ENCODE results near the gene TTN. TPM values are rescaled to one million over a fixed set of nuclear protein-coding genes. Genes with fewer than 3 reads are reported as not detected.

The TTN gene
- total and polyA plus RNA-seq, 2 donors (not counting 1 experiment from before 2014, with no cell fraction given), result 1.7 to 46.4 TPM

- Histone ChIP-seq H4K20me1 (ENCODE audit: control insufficient read depth, insufficient read depth, low read length, poor library complexity, severe bottlenecking) (no peaks in the 10 kb centered on the region), H3K4me2 (replicated peaks; ENCODE audit: low read depth, low read length, poor library complexity, severe bottlenecking) (no peak overlapping the region), H3K27ac (ENCODE audit: low read length in 2 of 2) (no peak overlapping the region), H3K4me1 (ENCODE audit: control insufficient read depth in 2 of 2, insufficient read depth in 2 of 2, low read length in 2 of 2) (no peaks in the 10 kb centered on the region), H3K79me2 (ENCODE audit: control insufficient read depth, insufficient read depth, low read length) (no peaks in the 10 kb centered on the region), H3K9ac (ENCODE audit: low read length) (no peak overlapping the region), H2AFZ (ENCODE audit: insufficient read depth, low read depth, low read length, poor library complexity, severe bottlenecking) (no peak overlapping the region), H3K9me3 (ENCODE audit: control extremely low read depth in 1 of 3, control insufficient read depth in 2 of 3, insufficient read depth in 1 of 3, low read length in 2 of 3) (no peaks in the 10 kb centered on the region), H3K36me3 (replicated peaks in 1 of 2; ENCODE audit: control extremely low read depth in 1 of 2, control insufficient read depth in 1 of 2, extremely low read depth in 1 of 2, insufficient read depth in 2 of 2, low read length in 1 of 2) (no peaks in the 10 kb centered on the region), H3K4me3 (ENCODE audit: control extremely low read depth in 1 of 5, extremely low read depth in 1 of 5, insufficient read depth in 1 of 5, low read depth in 2 of 5, low read length in 4 of 5) (no peak overlapping the region), H3K27me3 (replicated peaks in 1 of 4; ENCODE audit: control extremely low read depth in 1 of 4, control insufficient read depth in 3 of 4, insufficient read depth in 4 of 4, low read length in 3 of 4) (no peaks in the 10 kb centered on the region)
- DNase-seq, result no peak
- H3K27ac Mint-ChIP-seq, result no peak overlapping the region
- CTCF ChIA-PET, result interaction anchor here (1.4 kb wide), 1 partner anchor 9 kb away, joined by 3 read pairs; no protein-coding TSS in a partner anchor
- ATAC-seq (ENCODE audit: low read depth), result no peak
- no peaks in the 10 kb centered on the region for H3K9me3 Mint-ChIP-seq (ENCODE audit: insufficient read depth)
- WGBS (ENCODE audit: insufficient coverage), result 100% methylated on average over 1 of the region's 2 CpGs
- H3K27me3 Mint-ChIP-seq, result no peaks in the 10 kb centered on the region
- TF ChIP-seq CTCF (IDR thresholded peaks at IDR 0.05) (no peak), EZH2 (IDR thresholded peaks at IDR 0.05; ENCODE audit: borderline replicate concordance, insufficient read depth, low read depth, low read length, poor library complexity, severe bottlenecking) (no peak)
- POLR2A ChIA-PET, result no interaction called here
- no peak overlapping the region for H3K4me3 Mint-ChIP-seq
- no peaks in the 10 kb centered on the region for H3K4me1 Mint-ChIP-seq
- intact Hi-C loops (cut with micrococcal nuclease), result no loop called here
Measured at GRCh38 chr2:178811045-178811444, 3.8 kb upstream of the TTN start.

- ATAC-seq (ENCODE audit: low read depth) (no peak), DNase-seq (no peak)
- no peaks in the 10 kb centered on the region for H3K27me3 ChIP-seq (replicated peaks in 1 of 4; ENCODE audit: control extremely low read depth in 1 of 4, control insufficient read depth in 3 of 4, insufficient read depth in 4 of 4, low read length in 3 of 4)
- no peak overlapping the region for H2AFZ ChIP-seq (ENCODE audit: insufficient read depth, low read depth, low read length, poor library complexity, severe bottlenecking)
- H3K9ac ChIP-seq (ENCODE audit: low read length), result no peak overlapping the region
- intact Hi-C loops (cut with micrococcal nuclease), result no loop called here
- ChIA-PET POLR2A (no interaction called here), CTCF (interaction anchor here (1.4 kb wide), 1 partner anchor 10 kb away, joined by 3 read pairs; no protein-coding TSS in a partner anchor)
- H3K4me2 ChIP-seq (replicated peaks; ENCODE audit: low read depth, low read length, poor library complexity, severe bottlenecking), result no peak overlapping the region
- H3K9me3 ChIP-seq (ENCODE audit: control extremely low read depth in 1 of 3, control insufficient read depth in 2 of 3, insufficient read depth in 1 of 3, low read length in 2 of 3), result no peaks in the 10 kb centered on the region
- Mint-ChIP-seq H3K27me3 (no peaks in the 10 kb centered on the region), H3K4me3 (no peak overlapping the region), H3K27ac (no peak overlapping the region), H3K4me1 (no peaks in the 10 kb centered on the region), H3K9me3 (ENCODE audit: insufficient read depth) (no peaks in the 10 kb centered on the region)
- no peak for TF ChIP-seq CTCF (IDR thresholded peaks at IDR 0.05)
- no peak for TF ChIP-seq EZH2 (IDR thresholded peaks at IDR 0.05; ENCODE audit: borderline replicate concordance, insufficient read depth, low read depth, low read length, poor library complexity, severe bottlenecking)
- no peaks in the 10 kb centered on the region for H4K20me1 ChIP-seq (ENCODE audit: control insufficient read depth, insufficient read depth, low read length, poor library complexity, severe bottlenecking)
- H3K27ac ChIP-seq (ENCODE audit: low read length in 2 of 2), result no peak overlapping the region
- 100% methylated on average over 3 of the region's 5 CpGs for WGBS (ENCODE audit: insufficient coverage)
- no peaks in the 10 kb centered on the region for H3K36me3 ChIP-seq (replicated peaks in 1 of 2; ENCODE audit: control extremely low read depth in 1 of 2, control insufficient read depth in 1 of 2, extremely low read depth in 1 of 2, insufficient read depth in 2 of 2, low read length in 1 of 2)
- H3K4me1 ChIP-seq (ENCODE audit: control insufficient read depth in 2 of 2, insufficient read depth in 2 of 2, low read length in 2 of 2), result no peaks in the 10 kb centered on the region
- H3K79me2 ChIP-seq (ENCODE audit: control insufficient read depth, insufficient read depth, low read length), result no peaks in the 10 kb centered on the region
- no peak overlapping the region for H3K4me3 ChIP-seq (ENCODE audit: control extremely low read depth in 1 of 5, extremely low read depth in 1 of 5, insufficient read depth in 1 of 5, low read depth in 2 of 5, low read length in 4 of 5)
Measured at GRCh38 chr2:178810422-178810821, 3.2 kb upstream of the TTN start.

Measured in B cell (primary cell).